GM12892 (cell line): ENCODE measurements around the gene GPX5.
"Not testable (repeated sequence)": the region's sequence is repeated elsewhere in the genome, so short reads cannot be mapped to it uniquely, and the experiment has no call there.

Experiments
- DNase-seq: peaks from one replicate; pipeline ENCODE4 v3.0.0; 2011; ENCODE audit not compliant: insufficient read length
- FAIRE-seq: peaks from 2 replicates; lab custom pipeline; 2011; peaks lifted over from hg19 to GRCh38; lab: Jason Lieb, UNC
- POLR2A ChIP-seq: IDR thresholded peaks from 2 replicates; pipeline ENCODE4 v1.6.1; 2011; ENCODE audit warnings: low read depth, low read length, control low read depth
- POLR2AphosphoS5 ChIP-seq: IDR thresholded peaks from 2 replicates; pipeline ENCODE4 v1.6.1; 2011; ENCODE audit warnings: low read depth, low read length, control low read depth
- TAF1 ChIP-seq: IDR thresholded peaks from 2 replicates; pipeline ENCODE4 v1.6.1; 2011; ENCODE audit warnings: low read depth, mild to moderate bottlenecking, control low read depth, low read length, borderline replicate concordance

GPX5 gene

DNA sequence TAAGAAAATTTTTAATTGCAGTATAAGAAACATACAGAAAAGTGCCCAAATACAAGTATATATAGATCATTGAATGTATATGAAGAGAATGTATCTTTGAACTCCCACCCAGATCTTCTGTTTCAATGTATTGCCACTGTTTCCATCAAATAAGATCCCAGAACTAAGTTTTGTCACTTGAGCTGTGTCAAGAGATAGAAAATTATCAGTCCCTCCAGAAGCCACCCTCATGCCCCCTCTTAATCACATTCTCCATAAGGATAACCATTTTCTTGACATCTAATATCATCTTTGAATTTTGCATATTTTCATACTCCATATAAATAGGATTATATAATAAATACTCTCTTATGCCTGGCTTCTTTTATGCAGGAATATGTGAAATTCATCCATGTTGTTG is 20.3 kb downstream of the GPX5 start:
- TF ChIP-seq POLR2A (no peak), TAF1 (no peak), POLR2AphosphoS5 (no peak)
- FAIRE-seq: no peak
- DNase-seq: no peak

DNA sequence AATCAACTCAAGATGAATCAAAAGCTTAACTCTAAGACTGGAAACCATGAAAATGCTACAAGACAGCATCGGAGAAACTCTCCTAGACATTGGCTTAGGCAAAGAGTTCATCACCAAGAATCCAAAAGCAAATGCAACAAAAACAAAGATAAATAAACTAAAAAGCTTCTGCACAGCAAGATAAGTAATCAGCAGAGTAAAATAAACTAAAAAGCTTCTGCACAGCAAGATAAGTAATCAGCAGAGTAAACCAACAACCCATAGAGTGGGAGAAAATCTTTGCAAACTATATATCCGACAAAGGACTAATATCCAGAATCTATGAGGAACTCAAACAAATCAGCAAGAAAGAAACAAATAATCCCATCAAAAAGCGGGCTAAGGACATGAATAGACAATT is 21.3 kb downstream of the GPX5 start:
- not testable (repeated sequence) for FAIRE-seq, DNase-seq

DNA sequence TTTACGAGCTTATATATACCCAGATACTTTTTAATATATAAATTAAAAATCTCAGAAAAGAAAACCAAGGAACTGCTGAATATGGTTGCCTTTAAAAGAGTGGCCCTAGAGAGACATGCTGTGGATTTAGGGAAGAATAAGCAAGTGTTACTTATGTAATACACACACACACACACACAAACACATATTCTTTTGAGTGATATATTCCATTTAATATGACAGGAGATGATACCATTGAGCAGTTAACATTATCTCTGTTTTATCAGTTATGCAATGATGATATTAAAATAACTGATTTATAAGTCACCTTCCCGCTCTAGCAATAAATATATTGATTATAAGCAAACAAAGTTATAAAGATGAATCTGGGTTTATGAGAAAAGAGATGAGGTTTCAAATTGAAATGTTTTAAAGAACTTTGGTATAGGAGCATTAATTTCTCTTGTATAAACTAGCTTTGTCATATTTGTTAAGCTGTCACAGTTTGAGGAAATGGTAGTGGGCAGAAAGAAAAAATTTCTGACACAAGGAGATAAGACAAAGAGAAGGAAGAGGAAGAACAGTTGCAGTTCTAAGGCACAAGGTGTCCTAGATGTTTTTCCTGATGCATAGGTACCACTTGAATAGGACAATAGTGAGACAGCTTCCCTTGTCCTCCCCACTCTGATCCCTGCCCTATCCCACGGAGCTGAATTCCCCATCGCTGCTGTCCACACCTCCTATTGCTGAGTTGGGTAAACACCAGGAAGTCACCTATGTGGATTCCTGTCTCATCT is 26.4 kb downstream of the GPX5 start:
- no peak for TF ChIP-seq POLR2AphosphoS5
- no peak for TF ChIP-seq POLR2A
- no peak for TF ChIP-seq TAF1
- FAIRE-seq (no peak), DNase-seq (no peak)

DNA sequence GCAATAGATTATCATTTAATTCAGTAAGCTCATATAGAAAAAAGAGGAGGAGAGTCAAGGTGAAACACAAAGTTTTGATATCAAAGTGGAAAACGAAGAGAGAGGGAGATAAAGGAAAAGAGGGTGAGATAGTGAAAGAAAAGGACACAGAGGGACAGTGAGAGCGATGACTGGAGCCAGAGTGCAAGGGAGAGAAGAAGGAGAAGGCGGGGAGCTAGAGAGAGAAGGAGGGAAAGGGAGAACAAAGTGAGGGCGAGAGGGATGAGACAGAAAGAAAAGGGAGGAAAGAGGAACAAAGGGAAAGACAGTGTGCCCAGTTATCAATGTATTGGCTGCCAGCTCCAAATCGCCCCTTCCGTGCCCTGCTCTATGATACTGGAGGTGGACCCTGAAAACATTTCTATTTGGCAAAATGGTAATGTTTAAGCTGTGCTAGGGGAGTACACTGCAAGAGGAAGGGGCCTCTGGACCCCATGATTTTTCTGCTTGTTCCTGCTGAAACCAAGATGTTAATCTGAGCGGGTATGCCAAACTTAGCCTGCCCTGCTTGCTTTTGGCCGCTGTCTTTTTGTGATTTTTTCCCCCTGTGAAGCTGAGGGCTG is 27.8 kb downstream of the GPX5 start:
- DNase-seq (no peak), FAIRE-seq (no peak)
- TF ChIP-seq POLR2A: no peak
- no peak for TF ChIP-seq TAF1
- no peak for TF ChIP-seq POLR2AphosphoS5

DNA sequence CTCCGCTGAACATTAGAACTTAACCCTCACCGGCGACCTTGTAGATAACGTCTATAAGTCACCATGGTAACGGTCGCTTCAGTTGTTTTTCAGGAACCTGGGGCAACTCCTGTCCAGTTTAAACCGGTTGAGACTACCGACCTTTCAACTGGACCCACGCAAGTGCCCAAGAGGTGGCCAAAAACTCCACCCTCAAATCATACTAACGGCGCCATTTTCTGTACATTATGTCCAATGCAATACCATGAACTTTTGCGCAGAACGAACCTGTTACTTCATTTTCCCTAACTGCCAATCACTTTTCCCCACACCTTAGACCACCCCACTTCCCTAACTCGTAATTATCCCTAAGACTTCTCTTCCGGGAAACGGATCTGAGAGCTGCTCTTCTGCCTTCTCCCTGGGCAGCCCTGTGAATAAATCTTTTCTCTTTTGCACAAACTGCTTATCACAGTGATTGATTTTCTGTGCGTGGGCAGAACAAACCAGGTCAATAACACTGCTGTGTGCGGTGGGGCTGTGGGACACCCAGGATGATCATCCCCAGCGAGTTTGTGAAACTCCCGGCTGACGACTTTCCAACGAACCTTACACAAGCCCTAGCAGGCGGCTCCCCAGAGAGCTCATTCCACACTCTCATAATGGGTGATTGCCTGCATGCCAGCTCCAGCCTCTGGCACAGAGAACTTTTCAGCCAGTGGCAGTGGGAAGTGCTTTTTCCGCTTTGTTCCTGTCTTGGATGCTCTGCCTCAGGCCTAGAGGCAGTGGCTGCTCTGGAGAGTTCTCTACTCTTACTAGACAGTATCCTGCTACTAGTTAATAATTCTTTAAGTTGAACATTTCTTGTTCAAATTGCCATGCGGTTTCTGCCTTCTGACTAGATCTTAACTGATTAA is 28.6 kb downstream of the GPX5 start:
- DNase-seq (no peak), FAIRE-seq (no peak)
- TF ChIP-seq POLR2AphosphoS5 (no peak), POLR2A (no peak), TAF1 (no peak)

DNA sequence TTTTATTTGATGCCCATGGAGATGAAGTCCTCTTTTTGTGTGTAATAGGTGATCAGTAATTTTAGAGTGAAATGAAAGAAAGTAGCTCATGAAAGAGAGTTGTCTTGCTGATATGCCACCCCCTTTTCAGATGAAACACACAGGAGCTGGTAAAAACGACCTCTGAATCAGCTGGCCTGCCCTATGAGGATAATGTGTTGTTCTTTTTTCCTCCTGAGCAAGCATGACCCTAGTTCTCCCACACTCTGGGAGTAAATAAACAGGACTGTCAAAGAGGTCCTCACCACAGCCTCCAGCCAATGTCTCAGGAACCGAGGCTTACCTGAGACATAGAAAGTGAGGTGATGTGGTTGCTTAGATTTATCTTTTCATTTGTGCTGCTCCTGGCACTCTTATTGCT is 29.5 kb downstream of the GPX5 start:
- TF ChIP-seq POLR2AphosphoS5 (no peak), TAF1 (no peak), POLR2A (no peak)
- DNase-seq: no peak
- no peak for FAIRE-seq

DNA sequence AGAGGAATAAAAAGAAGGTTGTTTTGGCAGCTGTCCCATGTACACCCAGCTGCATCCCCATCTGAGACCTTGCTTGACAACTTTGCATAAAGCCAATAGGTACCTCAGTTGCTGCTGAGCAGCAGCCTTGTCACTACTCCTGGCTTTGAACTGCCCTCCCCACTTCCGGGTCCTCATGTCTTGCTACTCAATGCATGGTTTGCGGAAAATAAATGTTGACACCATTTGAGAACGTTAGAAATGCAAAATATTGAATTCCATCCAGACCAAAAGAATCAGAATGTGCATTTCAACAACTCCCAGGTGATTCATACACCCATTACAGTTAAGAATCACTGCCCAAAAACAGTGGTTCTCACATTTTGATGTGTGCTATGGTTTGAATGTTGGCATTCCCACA is 32.9 kb downstream of the GPX5 start:
- DNase-seq (no peak), FAIRE-seq (no peak)
- no peak for TF ChIP-seq TAF1
- TF ChIP-seq POLR2AphosphoS5: no peak
- TF ChIP-seq POLR2A: no peak

DNA sequence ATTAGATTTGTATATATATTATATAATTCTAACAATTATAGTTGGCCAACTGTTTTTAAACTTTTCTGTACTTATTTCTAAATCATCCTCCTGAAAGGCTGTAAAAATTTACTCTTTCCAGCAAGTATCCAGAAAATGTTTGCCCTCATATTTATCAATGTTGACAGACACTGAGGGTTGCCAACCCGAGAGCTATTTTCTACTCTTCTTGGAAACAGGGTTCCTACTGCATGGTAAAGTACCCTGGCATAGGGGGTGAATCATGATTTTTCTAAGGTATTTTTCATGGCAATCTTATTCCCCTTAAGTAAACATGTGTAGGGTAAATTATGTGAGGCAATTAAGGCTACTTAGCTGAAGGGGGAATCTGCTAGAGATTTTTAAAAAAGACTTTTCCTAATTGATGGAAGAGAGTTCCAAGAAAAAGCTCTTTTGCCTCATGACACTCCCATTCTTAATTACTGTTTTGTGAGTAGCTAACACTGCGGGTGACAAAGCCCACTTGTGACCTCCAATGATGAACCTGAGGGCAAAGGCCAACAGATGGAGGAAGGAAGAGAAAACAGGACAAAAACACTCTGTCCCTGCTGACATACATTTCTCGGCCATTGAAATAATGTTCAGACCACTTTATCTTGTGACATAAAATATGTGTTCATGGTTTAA is 37.9 kb downstream of the GPX5 start:
- TF ChIP-seq TAF1 (no peak), POLR2AphosphoS5 (no peak), POLR2A (no peak)
- FAIRE-seq: no peak
- DNase-seq: no peak

DNA sequence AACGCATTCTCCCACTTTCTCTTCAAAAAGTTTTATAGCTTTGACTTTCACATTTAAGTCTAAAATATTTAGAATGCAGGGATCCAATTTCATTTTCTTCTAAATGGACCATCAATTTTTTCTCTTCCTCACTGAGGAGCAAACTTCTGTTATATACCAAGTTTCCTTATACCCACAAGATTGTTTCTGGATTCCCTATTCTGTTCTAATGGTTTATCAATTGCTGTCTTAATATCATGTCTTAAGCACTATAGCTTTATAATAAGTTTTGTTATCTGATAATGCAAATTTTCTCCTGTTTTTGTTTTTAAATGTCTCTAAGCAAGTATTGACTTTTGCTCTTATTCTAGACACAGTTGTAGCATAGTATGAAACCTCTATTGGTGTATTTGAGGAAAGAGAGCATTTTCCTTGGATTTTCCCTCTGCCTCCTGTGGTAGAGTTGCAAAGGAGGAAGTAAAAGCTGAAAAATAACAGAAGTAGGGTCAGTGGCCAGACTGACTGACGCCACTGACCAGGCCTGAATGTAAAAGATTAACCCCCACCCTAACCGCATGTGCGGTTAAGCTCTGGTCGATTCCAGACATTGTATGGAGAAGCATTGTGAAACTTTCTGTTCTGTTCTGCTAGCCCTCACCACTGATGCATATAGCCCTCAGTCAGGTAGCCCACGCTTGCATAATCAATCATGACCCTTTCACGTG is 40.3 kb downstream of the GPX5 start:
- FAIRE-seq (no peak), DNase-seq (no peak)
- TF ChIP-seq POLR2AphosphoS5: no peak
- TF ChIP-seq POLR2A: no peak
- TF ChIP-seq TAF1: no peak

DNA sequence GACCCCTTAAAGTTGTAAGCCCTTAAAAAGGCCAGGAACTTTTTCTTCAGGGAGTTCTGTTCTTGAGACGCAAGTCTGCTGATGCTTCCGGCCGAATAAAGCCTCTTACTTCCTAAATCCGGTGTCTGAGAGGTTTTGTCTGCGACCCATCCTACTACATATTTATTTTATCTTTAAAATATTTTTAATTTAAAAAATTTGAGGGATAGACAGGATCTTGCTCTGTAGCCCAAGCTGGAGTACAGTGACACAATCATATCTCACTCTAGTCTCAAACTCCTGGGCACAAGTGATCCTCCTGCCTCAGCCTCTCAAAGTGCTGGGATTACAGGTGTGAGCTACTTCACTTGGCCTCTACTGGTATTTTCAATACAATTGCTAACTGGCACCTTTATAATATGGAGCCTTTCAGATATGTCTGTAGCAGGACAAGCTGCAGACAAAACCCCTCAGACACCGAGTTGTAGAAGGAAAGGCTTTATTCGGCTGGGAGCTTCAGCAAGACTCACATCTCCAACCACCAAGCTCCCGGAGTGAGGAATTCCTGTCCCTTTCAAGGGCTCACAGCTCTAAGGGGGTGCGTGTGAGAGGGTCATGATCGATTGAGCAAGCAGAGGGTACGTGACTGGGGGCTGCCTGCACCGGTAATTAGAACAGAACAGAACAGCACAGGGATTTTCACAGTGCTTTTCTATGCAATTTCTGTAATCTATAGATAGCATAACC is 41.0 kb downstream of the GPX5 start:
- DNase-seq (no peak), FAIRE-seq (no peak)
- TF ChIP-seq POLR2A (no peak), TAF1 (no peak), POLR2AphosphoS5 (no peak)

DNA sequence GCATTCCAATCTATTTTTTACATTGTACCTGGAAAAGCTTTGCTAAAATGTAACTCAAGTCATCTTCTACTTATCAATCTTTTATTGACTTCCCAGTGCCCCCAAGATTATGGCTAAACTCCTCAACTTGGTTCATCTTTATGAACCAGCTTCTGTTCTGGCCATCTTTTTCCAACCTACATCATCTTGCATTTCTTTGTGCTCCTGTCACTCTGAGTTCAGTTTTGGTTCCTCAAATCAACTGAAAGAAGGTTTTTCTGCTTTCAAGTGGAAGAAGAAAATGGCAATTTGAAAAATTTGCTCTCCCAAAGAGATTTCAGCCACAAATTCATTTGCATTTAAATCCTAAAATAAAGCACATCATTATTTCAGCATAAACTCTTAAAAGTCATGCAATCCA is 41.8 kb downstream of the GPX5 start:
- DNase-seq (no peak), FAIRE-seq (no peak)
- TF ChIP-seq POLR2AphosphoS5 (no peak), TAF1 (no peak), POLR2A (no peak)
